Adrenal gland (tissue), 5 donors: ENCODE measurements around the gene ZNF652.

ENCODE experiments used
- POLR2A ChIP-seq, 2 donors: fragments of 450-650 bp; IDR thresholded peaks; one replicate each; pipeline ENCODE4 v1.6.1; 2017; ENCODE audit warnings: antibody characterized with exemption in 2 of 2, mild to moderate bottlenecking in 2 of 2, moderate library complexity in 1 of 2
- TF ChIP-seq, protein P1 (sequence below), 6 experiments: fragments of 450-650 bp in 4 of 6; fragments of 200-600 bp in 2 of 6; sonication (generic) in 1 of 6; IDR thresholded peaks; 1 replicate in 5 of 6; 2 replicates in 1 of 6; pipeline versions ENCODE4 v1.5.1 to v1.8.0; 2016 to 2021; ENCODE audit warnings: antibody characterized with exemption in 6 of 6, mild to moderate bottlenecking in 2 of 6, moderate library complexity in 1 of 6
- donor health status: DM: no; HTN: no; CAD: no.

DNA sequence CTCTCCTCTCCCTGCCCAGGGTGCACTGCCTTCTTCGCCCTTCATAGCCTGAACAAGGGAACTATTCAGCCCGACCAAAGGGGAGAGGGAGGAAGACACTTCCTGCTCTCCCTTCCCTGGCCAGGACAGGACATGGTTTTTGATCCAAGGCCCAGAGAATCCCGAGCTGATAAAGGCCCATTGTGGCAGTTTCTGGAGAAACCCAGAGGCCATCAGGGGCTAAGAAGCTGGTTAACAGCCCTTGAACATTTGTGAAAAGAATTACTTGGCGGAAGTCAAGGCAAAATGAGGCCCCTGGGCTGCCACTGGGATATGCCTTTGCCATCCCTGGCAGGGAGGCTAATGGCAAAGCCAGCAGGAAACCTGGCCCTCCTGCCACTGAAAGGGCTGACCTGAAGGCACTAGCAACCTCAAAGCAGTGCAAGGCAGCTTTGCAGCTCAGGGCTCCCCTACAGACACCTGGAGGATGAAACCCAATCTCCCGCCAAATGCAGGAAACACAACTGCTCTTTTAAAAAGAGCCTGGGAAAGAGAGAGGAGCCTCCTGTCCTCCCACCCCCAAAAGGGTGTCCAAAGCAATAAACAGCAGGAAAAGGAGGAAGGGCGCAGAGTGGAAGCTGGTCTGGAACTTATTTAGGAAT lies 40.0 kb upstream of the ZNF652 start:
- TF ChIP-seq, protein P1, sequence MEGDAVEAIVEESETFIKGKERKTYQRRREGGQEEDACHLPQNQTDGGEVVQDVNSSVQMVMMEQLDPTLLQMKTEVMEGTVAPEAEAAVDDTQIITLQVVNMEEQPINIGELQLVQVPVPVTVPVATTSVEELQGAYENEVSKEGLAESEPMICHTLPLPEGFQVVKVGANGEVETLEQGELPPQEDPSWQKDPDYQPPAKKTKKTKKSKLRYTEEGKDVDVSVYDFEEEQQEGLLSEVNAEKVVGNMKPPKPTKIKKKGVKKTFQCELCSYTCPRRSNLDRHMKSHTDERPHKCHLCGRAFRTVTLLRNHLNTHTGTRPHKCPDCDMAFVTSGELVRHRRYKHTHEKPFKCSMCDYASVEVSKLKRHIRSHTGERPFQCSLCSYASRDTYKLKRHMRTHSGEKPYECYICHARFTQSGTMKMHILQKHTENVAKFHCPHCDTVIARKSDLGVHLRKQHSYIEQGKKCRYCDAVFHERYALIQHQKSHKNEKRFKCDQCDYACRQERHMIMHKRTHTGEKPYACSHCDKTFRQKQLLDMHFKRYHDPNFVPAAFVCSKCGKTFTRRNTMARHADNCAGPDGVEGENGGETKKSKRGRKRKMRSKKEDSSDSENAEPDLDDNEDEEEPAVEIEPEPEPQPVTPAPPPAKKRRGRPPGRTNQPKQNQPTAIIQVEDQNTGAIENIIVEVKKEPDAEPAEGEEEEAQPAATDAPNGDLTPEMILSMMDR (IDR thresholded peaks at IDR 0.05): no peak
- no peak for TF ChIP-seq POLR2A (IDR thresholded peaks at IDR 0.05)
